Activated T-cell treated with anti-CD3 and anti-CD28 coated beads, Interleukin-2, amount 50 U/mL, for 1 hour (primary cell): ENCODE measurements around the gene MAP2K7.

Experiments
- DNase-seq: peaks from one replicate; pipeline ENCODE4 v3.0.0-alpha.2; 2020

Gene MAP2K7

DNA sequence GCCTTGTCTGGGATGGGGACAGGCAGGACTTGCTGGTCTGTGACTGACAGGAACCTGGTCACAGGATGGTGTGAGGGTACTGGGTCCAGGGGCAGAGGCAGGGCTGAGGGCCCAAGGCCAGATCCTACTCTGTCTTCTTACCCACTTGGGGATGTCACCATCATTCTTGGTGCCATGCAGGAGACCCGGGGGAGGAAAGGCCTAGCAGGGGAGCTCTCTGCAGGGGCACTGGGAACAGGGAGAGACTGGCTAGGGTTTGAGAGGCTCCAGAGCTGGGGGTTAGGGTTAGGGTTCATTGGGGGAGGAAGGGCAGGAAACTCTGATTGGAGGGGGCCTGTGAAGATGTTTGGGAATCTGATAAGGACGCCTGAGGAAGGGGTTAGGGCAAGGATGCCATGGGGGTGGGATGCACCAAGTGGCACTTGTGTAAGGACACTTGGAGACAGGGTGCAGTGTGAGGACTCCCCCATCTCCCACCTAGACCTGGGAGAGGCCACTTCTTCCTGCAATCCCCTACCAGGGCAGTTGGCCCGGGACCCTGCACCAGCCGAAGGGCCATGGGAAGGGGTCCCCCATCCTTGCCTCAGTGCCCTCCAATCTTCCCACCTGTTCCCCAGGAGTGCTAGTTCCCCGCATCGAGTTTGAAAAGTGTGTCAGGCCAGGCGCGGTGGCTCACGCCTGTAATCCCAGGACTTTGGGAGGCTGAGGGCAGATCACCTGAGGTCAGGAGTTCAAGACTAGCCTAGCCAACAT is 36.4 kb upstream of the MAP2K7 start:
- DNase-seq: no peak

DNA sequence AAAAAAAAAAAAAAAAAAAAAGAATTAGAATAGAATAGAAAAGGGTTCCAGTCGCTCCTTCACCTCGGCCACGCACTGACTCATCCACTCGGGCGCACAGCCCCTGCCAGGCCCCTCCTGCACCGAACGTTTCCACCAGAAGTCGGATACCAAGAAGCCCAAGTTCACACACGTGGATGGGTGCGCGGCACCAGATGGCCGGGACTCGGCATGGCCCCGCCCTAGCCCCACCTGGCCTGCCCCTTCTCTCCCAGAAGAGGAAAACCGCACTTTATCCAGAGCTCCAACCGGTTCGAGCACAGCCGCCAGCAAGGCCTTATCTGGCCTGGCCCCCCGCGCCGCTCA is 35.4 kb upstream of the MAP2K7 start:
- DNase-seq: peak; percentile 56

DNA sequence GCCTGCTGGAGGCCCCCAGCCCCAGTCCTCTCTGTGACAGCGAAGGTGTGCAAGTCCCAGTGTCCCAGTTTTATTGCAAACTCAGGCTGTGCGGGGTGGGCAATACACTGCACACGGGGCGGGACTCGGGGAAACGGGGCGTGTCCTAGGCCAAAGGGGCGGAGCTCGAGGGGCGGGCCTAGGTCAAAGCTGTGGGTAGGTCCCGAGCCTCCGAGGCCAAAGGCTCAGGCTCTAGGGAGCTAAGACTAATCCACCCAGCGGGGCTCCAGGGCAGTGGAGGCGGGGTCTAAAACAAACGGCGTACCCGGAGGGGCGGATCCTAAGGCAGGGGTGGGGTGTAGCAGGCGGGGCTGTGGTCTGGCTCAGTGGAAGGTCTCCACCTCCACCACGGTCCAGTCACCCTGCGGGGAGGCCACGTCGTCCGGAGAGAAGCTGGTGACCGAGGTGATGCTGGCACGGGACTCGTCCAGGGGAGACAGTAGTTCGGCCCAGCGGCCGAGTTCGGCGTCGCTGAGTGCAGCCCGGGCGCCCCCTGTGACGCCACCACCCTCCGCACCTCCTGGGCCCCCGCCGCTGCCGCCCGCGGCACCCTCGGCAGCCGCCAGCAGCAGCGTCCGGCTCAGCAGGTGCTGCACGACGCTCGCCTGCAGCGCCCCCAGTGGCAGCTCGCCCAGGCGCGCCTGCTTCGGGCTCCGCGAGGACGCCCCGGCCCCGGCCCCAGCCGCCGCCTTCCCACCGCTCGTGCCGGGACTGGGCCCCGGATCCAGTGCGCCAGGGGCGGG is 34.8 kb upstream of the MAP2K7 start:
- DNase-seq: peak; percentile 92

DNA sequence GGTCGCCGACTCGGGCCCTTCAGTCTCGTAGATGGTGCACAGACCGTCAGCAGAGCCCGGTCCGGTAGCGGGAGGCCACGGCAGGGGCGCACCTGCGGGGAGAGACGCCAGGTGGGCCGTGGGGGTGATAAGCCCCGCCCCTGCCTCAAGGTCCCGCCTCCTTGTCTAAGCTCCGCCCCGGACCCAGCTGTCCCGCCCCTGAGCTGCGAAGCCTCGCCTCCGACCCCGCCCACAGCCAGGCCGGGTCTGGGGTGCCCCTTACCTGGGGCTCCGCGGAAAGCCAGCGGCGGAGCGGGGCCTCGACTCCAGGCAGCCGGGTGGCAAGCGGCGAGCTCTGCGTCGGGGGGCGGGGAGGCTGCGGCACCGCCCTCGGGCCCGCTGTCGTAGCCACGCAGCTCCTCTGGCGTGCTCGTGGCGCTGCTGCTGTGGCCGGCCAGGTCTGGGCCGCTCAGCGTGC is 34.2 kb upstream of the MAP2K7 start:
- peak; percentile 94 for DNase-seq

DNA sequence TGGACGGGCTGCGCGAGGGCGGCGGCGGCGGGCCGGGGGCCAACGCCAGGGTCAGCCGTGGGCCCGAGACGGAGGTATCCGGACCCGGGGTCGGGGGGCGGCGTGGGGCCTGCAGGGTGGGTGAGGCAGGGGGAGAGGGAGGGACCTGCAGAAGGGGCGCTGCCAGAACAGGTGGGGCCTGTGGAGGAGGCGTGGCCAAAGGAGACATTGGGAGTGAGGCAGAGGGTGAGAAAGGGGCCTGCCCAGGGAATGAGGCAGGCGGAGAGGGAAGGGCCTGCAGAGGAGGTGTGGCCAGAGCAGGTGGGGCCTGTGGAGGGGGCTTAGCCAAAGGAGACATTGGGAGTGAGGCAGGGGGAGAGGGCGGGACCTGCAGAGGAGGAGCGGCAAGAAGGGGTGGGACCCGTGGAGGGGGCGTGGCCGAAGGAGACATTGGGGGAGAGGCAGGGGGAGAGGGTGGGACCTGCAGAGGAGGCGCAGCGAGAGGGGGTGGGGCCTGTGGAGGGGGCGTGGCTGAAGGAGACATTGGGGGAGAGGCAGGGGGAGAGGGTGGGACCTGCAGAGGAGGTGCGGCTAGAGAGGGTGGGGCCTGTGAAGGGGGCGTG is 33.7 kb upstream of the MAP2K7 start:
- no peak for DNase-seq

DNA sequence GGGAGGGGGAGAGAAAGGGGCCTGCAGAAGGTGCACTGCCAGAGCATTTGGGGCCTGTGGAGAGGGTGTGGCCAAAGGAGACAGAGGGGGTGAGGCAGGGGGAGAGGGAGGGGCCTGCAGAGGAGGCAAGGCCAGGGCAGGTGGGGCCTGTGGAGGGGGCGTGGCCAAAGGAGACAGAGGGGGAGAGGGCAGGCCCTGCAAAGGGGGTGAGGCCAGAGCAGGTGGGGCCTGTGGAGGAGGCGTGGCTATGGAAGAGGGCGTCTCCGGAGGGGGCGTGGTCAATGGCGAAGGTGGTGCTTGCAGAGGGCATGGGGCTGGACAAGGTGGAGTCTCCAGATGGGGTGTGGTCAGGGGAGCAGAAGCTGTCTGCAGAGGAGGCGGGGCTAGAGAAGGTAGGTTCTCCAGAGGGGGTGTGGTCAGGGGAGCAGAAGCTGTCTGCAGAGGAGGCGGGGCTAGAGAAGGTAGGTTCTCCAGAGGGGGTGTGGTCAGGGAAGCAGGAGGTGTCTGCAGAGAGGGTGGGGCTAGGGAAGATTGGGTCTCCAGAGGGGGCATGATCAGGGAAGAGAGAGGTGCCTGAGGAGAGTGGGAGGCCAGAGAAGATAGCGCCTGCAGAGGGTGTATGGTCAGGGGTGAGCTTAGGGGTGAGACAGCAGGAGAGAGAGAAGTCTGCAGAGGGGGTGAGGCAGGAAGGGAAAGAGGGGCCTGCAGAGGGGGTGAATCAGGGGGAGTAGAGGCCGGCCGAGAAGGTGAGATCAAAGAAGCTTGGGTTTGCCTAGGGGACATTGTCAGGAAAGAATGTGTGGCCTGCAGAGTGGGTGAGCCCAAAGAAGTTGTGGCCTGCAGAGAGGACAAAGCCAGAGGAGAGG is 32.9 kb upstream of the MAP2K7 start:
- DNase-seq: peak; percentile 57

DNA sequence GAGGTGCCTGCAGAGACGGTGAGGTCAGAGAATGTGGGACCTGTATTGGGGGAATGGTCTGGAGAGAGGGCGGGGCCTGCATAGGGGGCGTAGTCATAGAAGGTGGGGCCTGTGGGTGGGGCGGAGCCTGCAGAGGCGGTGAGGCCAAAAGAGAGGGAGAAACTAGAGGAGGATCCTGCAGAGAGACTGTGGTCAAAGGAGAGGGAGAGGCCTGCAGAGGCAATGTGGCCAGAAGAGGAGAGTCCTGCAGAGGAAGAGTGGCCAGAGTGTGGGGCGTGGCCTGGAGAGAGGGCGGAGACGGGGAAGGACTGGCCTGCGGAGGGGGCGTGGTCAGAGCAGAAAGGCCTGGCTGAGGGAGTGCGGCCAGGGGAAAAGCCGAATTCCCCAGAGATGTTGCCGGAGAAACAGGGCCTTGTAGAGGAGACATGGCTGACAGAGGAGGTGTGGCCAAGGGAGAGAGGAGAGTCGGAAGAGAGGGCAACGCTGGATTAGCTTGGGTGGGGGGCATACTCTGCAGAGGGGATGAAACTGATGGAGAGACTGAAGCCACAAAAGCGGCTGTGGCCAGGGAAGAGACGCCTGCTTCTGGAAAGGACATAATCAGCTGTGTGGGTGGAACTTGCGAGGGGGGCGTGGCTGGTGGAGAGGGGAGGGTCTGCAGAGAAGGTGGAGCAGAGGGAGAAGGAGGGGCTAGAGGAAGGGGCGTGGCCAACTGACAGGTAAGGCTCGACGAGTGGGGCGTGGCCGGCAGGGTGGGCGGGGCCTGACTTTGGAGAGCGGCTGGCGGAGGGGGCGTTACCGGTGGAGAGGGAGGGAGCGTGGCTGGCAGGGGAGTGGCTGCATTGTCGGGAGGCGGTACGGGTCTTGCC is 32.0 kb upstream of the MAP2K7 start:
- peak; percentile 85 for DNase-seq

DNA sequence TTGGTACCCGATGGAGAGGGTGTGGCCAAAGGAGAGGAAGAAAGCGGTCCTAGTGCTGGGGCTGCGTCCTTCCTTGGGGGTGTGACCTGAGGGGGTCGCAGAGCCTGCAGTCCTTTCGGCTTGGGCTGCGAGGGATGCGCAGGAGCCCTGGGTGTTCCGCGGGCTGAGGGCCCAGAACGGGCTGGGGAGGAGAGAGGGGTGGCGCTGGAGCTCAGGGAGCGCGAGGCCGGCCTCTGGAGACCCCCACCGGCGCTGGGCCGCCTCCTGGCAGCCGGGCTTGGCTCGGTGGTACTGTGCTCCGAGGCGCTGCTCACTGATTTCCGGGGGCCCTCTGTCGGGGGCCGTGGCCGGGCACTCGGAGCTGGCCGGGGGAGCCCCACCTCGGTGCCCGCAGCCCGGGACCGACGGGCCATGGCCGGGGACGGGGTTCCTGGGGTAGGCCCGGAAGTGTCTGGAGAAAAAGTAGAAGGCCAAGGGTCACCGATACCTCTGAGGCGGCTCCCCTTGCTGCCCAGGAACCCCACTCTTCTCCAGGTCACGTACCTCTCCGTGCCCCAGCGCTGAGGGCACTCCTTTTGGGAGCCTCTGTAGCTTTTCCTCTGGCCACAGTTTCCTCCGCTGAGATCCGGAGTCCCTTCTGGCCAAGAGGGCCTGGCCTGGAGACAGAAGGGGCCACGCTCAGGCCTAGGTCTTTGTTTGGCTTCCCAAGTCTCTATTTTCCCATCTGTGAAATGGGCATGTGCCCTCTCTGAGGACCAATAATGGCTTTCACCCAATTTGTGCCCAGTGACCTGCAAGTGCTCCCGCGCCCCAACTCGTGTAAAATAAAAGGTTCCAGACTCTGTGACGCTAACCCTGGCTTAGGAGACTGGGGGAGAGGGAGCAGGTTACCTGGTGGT is 31.1 kb upstream of the MAP2K7 start:
- DNase-seq: no peak

DNA sequence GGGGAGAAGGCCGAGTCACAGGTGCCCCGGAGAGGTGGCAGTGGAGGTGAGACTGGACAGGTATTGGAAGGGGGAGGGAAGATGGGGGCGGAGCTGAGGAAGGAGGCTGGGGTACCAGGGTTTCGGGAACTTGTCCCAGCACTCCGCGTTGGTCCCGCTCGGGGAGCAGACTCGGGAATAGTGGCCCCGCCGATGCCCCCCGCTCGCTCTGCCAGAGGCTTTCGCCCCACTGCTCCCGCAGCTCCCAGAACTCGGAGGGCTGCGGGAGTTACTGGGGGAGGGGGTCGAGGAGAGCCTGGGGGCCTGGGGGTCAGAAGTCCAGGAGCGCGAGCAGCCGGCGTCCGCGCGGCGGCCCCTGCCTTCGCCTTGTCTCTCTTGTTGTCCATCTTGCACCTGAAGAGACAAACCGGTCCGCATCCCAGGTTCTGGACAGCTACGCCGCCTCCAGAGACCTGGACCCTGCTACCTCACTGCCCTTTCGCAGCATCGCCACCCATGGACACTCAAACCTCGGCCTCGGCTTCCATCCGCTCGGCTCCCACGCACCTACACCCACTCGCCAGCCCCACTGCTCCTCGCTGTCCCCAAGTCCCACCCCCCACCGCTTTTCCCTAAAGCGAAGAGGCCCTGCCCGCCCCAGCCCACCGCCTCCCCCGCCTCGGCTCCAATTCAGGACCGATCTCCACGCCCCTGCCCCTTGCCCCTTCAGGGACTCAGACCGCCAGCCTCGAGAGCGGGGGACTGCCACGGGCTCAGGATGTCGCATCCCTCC is 30.2 kb upstream of the MAP2K7 start:
- no peak for DNase-seq

DNA sequence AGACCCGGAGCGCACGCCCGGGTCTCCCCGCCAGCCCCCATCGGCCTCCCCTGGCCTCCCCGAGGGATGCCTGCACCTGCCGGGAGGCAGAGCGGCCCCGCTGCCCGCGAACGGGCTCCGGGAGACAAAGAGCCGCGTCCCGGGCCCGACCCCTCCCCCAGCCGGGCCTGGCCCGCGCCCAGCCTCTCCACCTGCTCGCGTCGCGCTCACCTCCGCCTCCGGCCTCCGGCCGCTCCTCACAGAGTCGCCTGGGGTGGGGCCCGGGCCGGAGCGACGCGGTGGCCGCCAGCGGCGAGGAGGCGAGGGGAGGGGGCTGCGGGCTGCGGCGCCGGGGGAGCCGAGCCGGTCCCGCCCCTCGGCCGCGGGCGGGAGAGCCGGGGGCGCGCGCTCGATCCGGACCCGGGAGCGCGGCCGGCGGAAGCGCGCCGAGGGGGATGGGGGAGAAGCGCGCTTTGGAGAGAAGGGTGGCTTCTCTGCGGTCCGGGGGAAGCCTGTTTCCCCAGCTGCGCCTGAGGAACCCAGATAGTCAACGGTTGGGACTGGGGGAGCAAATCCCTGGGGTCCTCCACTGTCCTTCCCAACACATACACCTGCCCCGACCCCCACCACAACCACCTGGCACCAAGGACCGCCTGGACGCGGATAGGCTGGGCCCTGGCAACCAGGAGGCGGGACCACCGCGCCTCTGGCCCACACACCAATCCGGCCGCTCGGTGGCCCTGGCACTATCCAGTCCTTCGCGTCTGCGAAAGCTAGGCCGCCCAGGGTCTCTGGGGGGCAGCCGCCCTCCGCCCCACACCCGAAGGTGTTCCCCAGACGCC is 29.4 kb upstream of the MAP2K7 start, which contains the start of gene PRR36:
Gene PRR36 (minus strand): TSS at position 315 of the 821 bp plus-strand sequence. CDS start 701 bp downstream, outside the sequence.
- no peak for DNase-seq

DNA sequence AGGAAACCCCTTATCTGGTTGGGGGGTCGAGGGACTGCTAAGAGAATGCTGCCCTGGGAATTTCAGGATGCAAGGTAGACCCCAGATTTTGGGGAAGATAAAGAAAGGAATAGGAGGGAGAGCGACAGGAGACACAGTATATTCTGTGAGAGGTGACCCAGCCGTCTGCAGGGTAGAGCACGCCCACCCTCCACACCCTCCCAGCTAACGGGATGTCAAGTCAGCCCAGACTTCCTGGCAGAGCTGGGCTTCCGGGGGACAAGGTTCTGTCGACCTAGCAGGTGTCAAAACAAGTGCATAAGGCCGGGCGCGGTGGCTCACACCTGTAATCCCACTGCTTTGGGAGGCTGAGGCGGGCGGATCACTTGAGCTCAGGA is 28.8 kb upstream of the MAP2K7 start:
- no peak for DNase-seq

DNA sequence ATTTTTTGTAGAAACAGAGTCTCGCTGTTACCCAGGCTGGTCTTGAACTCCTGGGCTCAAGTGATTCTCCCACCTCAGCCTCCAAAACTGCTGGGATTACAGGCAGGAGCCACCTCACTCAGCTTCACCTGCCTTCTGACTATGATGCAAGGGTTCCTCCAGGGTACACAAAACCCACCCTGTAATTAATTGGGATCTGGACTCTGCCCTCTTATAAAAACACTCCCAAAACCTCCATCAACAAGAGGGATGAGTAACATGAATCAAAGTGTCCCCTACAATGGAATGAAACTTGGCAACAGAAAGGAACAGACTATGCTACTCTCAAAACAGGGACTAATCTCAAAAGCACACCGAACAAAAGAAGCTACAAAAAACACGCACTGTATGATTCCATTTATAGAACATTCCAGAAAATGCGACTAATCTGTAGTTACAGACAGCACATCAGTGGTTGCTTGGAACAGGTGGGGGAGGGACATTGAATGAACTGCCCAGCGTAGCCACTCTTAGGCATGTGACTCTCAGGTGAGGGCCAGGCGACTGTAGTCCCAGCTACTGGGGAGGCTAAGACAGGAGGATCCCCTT is 26.3 kb upstream of the MAP2K7 start:
- DNase-seq: no peak

DNA sequence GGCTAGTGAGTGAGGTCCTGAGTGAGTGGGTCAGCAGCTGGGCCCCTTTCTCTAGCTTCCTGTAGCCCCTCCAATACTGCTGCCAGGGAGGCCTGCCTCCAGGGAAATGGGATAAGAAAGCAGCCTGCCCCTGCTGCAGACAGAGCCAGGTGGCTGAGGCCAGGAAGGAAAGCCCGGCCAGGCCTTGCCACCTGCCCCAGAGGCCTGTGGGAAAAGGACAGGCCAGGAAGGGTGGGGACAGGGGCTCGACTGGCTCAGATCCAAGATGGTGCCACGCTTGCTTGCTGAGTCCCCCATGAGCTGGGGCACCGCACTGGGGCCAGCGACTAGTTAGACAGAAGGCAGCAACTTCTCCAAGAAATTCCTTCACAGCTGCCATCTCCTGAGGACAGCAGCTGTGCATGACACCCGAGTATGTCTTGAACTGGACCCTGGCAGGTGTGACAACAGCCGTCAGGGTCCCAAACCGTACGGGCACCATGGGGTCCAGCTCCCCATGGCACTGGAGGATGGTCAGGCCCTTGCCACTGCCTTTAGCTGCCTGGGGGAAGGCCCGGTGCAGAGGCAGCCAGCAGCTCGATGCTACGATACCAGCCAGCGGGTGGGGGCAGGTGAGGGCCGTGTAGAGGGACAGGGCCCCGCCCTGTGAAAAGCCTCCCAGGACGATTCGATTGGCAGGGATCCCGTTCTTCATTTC is 24.4 kb upstream of the MAP2K7 start:
- DNase-seq: no peak

DNA sequence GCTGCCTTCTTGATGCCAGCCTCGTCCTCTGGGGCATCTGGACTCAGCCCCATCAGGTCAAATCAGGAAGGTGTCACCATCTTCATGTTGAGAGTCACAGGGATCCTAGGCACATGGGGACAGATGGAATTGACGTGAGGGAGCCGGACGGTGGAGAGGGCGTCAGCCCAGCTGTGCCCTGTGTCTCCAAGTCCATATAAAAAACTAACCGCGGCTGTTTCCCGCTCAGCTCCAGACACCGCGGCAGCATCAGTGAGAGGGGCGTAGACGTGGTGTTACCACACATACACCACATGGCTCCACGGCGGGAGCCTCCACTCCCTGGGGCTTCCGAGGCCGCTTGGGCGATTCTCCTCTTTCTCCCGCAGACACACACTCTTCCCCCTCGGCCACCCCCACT is 23.8 kb upstream of the MAP2K7 start:
- DNase-seq: no peak

DNA sequence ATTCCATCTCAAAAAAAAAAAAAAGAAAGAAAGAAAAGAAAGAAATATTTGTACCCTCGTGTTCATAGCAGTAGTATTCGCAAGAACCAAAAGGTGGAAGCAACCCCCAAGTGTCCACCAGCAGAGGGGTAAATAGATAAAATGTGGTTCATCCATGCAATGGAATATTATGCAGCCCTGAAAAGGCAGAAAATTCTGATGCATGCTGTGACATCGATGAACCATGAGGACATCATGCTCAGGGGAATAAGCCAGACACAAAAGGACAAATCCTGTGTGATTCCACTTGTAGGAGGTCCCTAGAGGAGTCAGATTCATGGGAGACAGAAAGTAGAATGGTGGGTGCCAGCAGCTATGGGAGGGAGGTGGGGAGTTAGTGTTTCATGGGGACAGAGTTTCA is 21.8 kb upstream of the MAP2K7 start:
- DNase-seq: no peak

DNA sequence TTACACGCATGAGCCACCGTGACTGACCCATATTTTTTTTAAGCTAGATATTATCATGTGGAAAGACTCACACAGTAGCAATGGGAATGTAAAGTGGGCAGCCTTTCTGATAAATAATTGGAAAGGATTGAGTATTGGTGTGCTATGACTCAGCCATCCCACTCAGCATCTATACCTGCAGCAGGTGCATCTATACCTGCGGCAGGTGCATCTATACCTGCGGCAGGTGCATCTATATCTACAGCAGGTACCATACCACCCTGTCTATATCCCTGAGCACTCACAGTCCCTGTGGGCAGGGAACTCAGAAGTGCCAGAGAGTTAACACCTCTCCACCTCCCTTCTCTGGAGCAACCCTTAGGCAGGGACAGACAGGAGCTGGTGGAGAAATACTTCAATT is 20.6 kb upstream of the MAP2K7 start:
- DNase-seq: no peak

DNA sequence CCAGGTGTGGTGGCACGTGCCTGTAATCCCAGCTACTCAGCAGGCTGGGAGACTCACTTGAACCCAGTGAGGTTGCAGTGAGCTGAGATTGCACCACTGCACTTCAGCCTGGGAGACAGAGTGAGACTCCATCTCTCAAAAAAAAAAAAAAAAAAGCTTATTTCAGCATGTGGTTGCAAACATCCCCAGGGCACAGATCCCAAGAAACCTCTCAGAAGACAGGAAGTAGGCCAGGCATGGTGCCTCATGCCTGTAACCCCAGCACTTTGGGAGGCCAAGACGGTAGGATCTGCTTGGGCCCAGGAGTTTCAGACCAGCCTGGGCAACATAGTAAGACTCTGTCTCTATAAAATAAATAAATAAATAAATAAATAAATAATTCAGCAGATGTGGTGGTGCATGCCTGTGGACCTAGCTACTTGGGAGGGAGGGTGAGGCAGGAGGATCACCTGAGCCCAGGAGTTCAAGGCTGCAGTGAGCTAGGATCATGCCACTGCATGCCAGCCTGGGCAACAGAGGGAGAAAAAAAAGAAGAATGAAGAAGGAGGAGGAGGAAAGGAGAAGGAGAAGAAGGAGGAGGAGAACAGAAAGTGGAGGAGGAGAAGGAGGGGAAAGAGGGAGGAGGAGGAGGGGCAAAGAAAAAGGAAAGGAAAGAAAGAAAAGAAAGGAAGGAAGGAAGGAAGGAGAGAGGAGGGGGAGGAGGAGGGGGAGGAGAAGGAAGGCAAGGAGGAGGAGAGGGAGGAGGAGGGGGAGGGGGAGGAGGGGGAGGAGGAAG is 19.7 kb upstream of the MAP2K7 start:
- DNase-seq: no peak
